Stimulated activated naive CD8-positive, alpha-beta T cell treated with anti-CD3 and anti-CD28 coated beads, Interleukin-15, Interleukin-2, amounts not matched to agents 100 ng/mL and 50 ng/mL, for 24 hours (primary cell): ENCODE data around the gene APOM.
A peak's percentile ranks its signal among the peaks of the same experiment; 100 is the strongest.

ENCODE experiments used
- H3K27ac Mint-ChIP-seq: one replicate; pipeline ENCODE4 v1.8.0; 2021; ENCODE audit warnings: mild to moderate bottlenecking, mixed read lengths
- H3K27me3 Mint-ChIP-seq: one replicate; pipeline ENCODE4 v1.8.0; 2021; ENCODE audit warnings: mixed read lengths
- H3K36me3 Mint-ChIP-seq: one replicate; pipeline ENCODE4 v1.8.0; 2021; ENCODE audit warnings: low read depth, mixed read lengths
- H3K4me1 Mint-ChIP-seq: one replicate; pipeline ENCODE4 v1.8.0; 2021; ENCODE audit warnings: low read depth, mixed read lengths
- H3K4me3 Mint-ChIP-seq: one replicate; pipeline ENCODE4 v1.8.0; 2021; ENCODE audit warnings: mild to moderate bottlenecking, mixed read lengths
- H3K9me3 Mint-ChIP-seq: one replicate; pipeline ENCODE4 v1.8.0; 2021; ENCODE audit warnings: mixed read lengths

The APOM gene

GRCh38 chr6:31639449-31639861 is 16.2 kb upstream of the APOM start:
- H3K4me1 Mint-ChIP-seq = peaks cover 11% of the 10 kb centered on the region
- H3K4me3 Mint-ChIP-seq = no peak overlapping the region
- H3K27me3 Mint-ChIP-seq = no peaks in the 10 kb centered on the region
- H3K27ac Mint-ChIP-seq = peak overlapping the region; percentile 90
- H3K9me3 Mint-ChIP-seq = no peaks in the 10 kb centered on the region
- peaks cover 69% of the 10 kb centered on the region for H3K36me3 Mint-ChIP-seq

DNA sequence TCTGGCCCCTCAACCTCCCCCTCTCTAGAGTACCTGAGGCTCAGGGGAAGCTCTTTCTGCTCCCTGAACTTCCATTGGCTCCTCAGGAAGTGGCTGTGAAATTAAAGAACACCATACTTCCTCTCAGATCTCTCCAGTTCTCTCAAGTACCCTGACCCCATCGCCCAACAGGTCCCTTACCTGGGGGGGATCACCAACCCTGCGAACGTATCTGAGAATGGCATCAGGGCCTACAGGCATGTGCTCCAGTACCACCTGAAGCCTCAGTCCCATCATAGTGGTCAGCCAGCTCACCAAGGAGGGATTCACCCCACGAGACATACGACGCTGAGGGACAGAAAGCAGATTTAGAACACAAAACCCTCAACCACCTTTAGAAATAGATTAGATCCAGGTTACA is 15.1 kb upstream of the APOM start:
- peaks cover 11% of the 10 kb centered on the region for H3K4me1 Mint-ChIP-seq
- H3K9me3 Mint-ChIP-seq = no peaks in the 10 kb centered on the region
- H3K27ac Mint-ChIP-seq = peak overlapping the region; percentile 81
- no peak overlapping the region for H3K4me3 Mint-ChIP-seq
- peaks cover 72% of the 10 kb centered on the region for H3K36me3 Mint-ChIP-seq
- H3K27me3 Mint-ChIP-seq = no peaks in the 10 kb centered on the region

- Mint-ChIP-seq H3K27me3 (no peaks in the 10 kb centered on the region), H3K4me3 (no peak overlapping the region), H3K4me1 (peaks cover 11% of the 10 kb centered on the region), H3K36me3 (peaks cover 68% of the 10 kb centered on the region), H3K27ac (no peak overlapping the region), H3K9me3 (no peaks in the 10 kb centered on the region)
Observed at GRCh38 chr6:31641370-31641769, 14.3 kb upstream of the APOM start.

DNA sequence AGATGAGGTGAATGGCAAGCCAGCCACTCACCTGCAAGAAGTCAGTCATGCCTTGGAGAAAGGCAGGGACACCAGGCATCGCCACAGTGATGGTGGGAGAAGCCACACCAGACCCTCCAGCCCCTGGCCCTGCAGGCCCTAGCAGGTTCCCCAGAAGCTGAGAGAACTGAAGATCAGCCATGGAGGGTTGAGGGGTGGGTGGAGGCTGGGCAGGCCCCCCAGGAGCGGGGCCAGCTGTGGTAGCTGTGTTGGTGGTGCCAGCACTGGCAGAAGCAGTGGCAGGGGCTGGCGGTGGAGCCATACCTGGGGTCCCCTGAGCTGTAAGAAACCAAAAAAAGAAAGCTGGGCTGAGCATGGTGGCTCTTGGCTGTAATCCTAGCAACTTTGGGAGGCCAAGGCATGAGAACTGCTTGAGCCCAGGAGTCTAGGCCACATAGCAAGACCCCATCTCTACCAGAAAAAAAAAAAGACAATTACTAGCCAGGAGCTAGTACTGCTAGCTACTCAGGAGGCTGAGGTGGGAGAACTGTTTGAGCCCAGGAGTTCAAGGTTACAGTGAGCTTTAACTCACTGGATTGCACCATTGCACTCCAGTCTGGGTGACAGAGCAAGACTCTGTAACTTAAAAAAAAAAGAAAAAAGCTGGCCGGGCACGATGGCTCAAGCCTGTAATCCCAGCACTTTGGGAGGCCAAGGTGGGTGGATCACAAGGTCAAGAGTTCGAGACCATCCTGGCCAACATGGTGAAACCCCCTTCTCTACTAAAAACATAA is 12.7 kb upstream of the APOM start:
- Mint-ChIP-seq H3K27me3 (no peaks in the 10 kb centered on the region), H3K36me3 (peaks cover 63% of the 10 kb centered on the region), H3K4me1 (peaks cover 11% of the 10 kb centered on the region), H3K4me3 (no peak overlapping the region), H3K27ac (no peak overlapping the region), H3K9me3 (no peaks in the 10 kb centered on the region)

DNA sequence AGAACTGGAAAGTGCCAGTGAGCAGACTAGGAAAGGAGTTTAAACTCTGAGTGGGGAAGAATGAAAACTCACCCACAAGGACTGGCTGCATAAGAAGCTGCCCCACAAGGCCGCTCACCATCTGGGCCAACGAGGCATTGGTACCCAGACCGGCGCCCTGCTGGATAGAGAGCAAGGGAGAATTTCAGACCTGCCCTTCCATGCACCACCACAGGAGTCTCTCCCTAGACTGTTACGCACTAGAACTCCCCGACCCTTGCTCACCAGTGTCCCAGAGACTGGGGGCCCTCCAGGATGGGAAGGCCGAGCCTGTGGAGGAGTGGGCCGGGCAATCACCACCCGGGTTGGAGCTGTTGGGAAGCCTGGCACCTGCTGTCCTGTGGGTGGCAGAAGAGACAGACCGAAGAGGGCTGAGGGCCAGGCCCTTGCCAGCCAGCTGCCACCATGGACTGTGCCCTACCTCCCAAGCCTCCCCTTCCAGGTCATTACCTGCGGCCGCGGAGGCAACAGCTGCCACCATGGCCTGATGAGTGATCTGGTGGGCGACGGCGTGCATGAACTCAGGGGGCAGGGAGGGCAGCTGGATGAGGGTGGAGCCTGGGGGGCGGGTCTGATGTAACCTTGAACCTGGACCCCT is 11.8 kb upstream of the APOM start:
- Mint-ChIP-seq H3K4me1 (peaks cover 8% of the 10 kb centered on the region), H3K27me3 (no peaks in the 10 kb centered on the region), H3K4me3 (no peak overlapping the region), H3K36me3 (peaks cover 61% of the 10 kb centered on the region), H3K27ac (no peak overlapping the region), H3K9me3 (no peaks in the 10 kb centered on the region)

DNA sequence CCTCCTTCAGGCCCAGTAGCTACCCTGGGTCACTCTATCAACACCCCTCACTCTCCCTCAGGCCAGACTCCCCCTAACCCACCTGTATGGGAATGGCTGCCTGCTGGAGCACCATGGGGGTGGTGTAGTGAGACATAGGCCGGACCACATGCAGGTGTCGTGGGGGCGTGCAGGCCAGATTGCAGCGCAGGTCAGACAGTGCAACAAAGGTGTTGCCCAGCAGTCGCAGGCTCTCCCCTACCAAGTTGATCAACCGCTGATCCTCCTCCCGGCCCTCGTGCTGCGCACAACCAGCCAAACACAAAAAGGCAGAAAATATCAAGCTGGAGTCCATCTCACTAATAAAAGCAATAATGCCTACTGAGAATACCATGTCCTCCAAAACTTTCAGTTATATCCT is 10.4 kb upstream of the APOM start:
- peaks cover 4% of the 10 kb centered on the region for H3K4me1 Mint-ChIP-seq
- H3K27me3 Mint-ChIP-seq = no peaks in the 10 kb centered on the region
- no peak overlapping the region for H3K4me3 Mint-ChIP-seq
- peak overlapping the region; percentile 32 for H3K27ac Mint-ChIP-seq
- H3K36me3 Mint-ChIP-seq = peaks cover 62% of the 10 kb centered on the region
- no peaks in the 10 kb centered on the region for H3K9me3 Mint-ChIP-seq

GRCh38 chr6:31651602-31652191 is 4.0 kb upstream of the APOM start:
- Mint-ChIP-seq H3K9me3 (no peaks in the 10 kb centered on the region), H3K4me1 (peaks cover 46% of the 10 kb centered on the region), H3K36me3 (peaks cover 38% of the 10 kb centered on the region), H3K27me3 (no peaks in the 10 kb centered on the region), H3K4me3 (peak overlapping the region; percentile 92), H3K27ac (peak overlapping the region; percentile 100)

DNA sequence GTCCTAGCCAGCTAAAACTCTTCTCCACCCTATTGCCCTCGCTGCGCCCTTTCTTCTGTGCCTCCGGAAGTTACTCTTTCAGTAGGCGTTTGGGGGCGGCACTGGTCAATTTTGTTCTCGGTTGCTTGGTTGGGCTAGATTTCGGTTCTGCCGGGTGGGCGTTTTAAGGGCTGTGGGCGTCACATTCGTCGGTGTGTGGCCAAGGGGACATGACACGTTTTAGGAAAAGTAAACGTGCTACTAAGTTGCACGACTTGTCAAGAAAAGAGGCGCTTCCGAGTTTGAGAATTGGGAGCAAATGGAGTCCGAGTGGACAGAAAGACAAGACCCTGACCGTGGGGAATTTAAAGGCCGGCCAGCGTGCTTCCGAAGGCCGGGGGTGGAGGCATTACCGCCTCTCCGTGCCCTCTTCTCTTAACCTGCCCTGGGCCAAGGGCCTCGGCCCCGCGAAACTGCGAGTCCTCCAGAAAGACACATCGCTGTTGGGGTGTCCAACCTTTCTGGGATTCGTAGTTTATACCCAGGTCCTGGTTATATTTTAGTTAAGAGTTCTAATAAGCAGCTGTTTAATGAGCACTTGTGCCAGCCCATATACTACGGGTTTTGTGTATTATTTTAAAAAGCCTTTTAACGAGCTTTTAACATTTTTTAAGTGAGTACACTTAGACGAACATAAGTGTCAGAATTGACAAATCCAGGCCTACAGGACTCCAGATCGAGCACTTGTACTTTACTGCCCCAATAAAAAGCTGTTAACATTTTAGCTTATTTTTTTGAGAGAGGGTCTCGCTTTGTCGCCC is 2.6 kb upstream of the APOM start:
- Mint-ChIP-seq H3K9me3 (no peaks in the 10 kb centered on the region), H3K27ac (peak overlapping the region; percentile 100), H3K4me3 (peak overlapping the region; percentile 92), H3K4me1 (peaks cover 58% of the 10 kb centered on the region), H3K36me3 (peaks cover 38% of the 10 kb centered on the region), H3K27me3 (no peaks in the 10 kb centered on the region)

DNA sequence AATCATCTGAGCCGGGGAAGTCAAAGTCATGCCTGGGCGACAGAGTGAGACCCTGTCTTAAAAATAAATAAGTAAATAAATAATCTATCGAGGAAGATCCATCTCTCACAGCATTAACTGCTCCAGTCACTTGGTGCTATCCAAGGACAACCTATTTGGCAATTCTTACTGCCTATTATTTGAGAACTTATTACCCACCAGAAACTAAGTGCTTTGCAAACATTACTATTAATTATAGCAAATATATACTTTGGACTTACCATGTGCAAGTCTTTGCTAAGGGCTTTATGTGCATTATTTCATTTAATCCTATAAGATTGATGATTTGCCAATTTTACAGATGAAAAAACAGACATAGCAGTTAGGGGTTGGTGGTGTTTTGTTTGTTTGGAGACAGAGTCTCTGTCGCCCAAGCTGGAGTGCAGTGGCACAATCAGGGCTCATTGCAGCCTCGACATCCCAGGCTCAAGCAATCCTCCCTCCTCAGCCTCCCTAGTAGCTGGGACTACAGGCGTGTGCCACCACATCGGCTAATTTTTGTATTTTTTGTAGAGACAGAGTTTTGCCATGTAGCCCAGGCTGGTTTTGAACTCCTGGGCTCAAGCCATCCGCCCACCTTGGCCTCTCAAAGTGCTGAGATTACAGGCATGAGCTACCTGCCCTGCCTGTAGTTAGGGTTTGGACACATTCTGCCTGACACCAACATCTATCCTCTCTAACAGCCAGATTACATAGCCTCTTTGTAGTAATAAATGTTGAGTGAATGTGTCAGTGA is 933 bp upstream of the APOM start:
- Mint-ChIP-seq H3K36me3 (peaks cover 36% of the 10 kb centered on the region), H3K9me3 (no peaks in the 10 kb centered on the region), H3K27ac (no peak overlapping the region), H3K4me1 (peaks cover 74% of the 10 kb centered on the region), H3K27me3 (no peaks in the 10 kb centered on the region), H3K4me3 (no peak overlapping the region)

DNA sequence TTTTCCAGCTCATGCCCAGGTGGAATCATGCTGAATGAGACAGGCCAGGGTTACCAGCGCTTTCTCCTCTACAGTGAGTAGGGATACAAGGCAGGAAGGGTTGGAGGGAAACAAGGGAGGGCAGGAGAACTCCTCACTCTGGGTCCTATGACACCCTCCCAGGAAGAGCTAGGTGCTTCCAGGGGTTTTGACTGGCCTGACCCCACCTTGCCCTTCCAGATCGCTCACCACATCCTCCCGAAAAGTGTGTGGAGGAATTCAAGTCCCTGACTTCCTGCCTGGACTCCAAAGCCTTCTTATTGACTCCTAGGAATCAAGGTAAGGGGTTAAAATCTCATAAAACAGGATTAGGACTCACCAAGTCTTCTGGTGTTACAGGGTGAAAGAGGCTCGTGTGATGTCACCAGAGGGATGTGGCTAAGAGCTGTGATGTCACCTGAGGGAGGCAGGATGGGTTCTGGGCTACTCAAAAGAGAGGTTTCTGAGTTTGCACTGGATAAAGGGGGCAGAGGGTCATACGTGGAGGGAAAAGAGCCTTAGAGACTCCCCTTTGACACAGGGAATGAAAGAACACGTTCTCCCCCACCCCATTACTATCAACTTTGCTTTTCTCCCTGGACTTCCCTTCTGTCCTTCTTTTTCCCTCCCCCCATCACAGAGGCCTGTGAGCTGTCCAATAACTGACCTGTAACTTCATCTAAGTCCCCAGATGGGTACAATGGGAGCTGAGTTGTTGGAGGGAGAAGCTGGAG is 1.9 kb downstream of the APOM start:
- Mint-ChIP-seq H3K4me3 (peak overlapping the region; percentile 96), H3K9me3 (no peaks in the 10 kb centered on the region), H3K27ac (peak overlapping the region; percentile 72), H3K36me3 (peaks cover 32% of the 10 kb centered on the region), H3K27me3 (no peaks in the 10 kb centered on the region), H3K4me1 (peaks cover 76% of the 10 kb centered on the region)

- Mint-ChIP-seq H3K4me3 (peak overlapping the region; percentile 96), H3K27ac (peak overlapping the region; percentile 72), H3K9me3 (no peaks in the 10 kb centered on the region), H3K27me3 (no peaks in the 10 kb centered on the region), H3K4me1 (peaks cover 75% of the 10 kb centered on the region), H3K36me3 (peaks cover 36% of the 10 kb centered on the region)
Observed at GRCh38 chr6:31658158-31658688, 2.5 kb downstream of the APOM start.

- H3K27me3 Mint-ChIP-seq = no peaks in the 10 kb centered on the region
- H3K4me3 Mint-ChIP-seq = peak overlapping the region; percentile 96
- no peaks in the 10 kb centered on the region for H3K9me3 Mint-ChIP-seq
- H3K27ac Mint-ChIP-seq = peak overlapping the region; percentile 96
- H3K4me1 Mint-ChIP-seq = peaks cover 79% of the 10 kb centered on the region
- H3K36me3 Mint-ChIP-seq = peaks cover 44% of the 10 kb centered on the region
Observed at GRCh38 chr6:31658983-31659648, 3.4 kb downstream of the APOM start.
